ENCODE measurements around the gene RPL31.

DNA sequence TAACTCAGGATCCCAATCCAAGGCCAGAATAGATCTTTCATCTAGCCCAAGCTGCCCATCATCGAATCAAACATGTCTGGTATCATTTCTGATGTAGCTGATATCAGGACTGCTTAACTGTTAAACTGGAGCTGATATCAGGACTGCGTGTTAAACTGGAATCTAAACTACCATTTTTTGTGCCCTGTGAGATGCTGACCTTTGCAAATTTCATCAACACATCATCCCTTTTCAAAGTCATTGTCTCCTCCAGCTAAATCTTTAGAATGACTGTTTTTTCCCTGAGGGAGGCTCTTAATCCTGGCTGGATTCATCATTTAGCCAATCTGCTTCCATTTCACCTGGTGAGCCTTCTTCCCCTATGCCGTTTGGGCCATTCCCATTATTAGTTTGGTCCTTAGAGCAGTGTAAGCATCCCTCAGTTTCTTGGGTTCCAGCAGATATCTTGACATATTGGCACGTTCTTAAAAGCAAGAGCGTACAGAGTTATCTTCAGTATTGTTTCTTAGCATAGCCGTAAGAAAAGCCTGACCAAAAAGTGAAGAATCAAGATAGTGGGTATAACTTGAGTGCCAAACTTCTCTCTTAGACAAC lies 12.3 kb downstream of the RPL31 start:
- TF ChIP-seq, protein P1, sequence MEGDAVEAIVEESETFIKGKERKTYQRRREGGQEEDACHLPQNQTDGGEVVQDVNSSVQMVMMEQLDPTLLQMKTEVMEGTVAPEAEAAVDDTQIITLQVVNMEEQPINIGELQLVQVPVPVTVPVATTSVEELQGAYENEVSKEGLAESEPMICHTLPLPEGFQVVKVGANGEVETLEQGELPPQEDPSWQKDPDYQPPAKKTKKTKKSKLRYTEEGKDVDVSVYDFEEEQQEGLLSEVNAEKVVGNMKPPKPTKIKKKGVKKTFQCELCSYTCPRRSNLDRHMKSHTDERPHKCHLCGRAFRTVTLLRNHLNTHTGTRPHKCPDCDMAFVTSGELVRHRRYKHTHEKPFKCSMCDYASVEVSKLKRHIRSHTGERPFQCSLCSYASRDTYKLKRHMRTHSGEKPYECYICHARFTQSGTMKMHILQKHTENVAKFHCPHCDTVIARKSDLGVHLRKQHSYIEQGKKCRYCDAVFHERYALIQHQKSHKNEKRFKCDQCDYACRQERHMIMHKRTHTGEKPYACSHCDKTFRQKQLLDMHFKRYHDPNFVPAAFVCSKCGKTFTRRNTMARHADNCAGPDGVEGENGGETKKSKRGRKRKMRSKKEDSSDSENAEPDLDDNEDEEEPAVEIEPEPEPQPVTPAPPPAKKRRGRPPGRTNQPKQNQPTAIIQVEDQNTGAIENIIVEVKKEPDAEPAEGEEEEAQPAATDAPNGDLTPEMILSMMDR (IDR thresholded peaks at IDR 0.05), result no peak
- no peak for TF ChIP-seq POLR2A (IDR thresholded peaks at IDR 0.05)
